ENCODE measurements around the gene PDCD1LG2.

PDCD1LG2 gene

DNA sequence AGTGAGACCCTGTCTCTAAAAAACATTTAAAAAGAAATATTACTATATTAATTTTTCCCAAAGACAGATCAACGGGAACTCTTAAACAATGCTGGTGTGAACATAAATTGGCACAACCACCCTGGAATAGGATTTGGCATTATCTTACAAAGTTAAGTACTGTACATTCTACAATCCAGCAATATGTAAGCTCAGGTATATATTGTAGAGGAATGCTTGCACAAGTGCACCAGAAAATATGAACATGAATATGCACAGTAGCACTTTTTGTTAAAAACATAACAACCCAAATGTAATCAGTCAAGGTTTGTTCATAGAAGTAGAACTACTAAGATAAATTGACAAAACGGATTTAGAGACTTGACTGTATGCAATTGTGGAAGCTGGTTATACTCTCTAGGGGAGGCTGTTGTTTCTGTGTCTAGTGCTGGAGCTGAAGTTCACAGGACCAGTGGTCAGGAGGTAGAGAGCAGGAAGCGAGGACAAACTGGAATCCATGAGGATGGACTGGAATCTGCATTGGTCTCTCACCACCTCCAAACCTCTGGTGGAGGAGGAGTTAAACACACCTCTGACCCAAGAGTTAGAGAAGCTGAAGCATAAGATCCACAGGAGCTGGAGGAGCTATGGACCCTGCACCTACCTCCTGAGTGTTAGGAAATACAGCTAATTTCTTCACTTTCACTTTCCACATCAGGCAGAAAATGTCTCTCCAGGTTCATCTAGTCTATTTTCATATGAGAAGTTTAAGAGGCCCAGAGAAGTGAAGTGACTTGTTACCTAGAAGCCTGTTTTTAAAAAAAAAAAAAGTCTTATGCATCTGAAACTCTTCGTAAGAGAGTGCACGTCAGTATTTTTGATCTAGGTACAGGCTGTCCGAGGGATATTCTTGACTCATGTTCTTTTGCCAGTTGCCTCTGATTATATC, 98.2 kb downstream of the PDCD1LG2 start:
- FAIRE-seq (no peak), DNase-seq (ENCODE audit: insufficient read length, low spot score) (no peak)

DNA sequence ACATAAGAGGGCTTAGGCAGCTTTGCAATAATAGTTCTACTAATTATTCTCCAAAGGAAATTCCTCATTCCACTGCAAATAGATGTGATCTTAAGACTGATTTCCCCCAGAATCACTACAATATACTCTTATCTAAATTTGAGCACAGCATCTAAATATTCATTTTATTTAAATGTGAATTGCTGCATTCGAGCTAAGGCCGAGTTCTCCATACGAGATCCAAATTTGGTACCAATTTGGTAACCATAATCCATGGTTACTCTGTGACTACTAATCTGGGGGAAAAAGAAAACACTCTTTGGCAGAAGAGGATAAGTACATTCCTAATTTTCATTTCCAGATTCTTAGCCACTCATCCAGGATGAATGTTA, 98.9 kb downstream of the PDCD1LG2 start:
- FAIRE-seq (no peak), DNase-seq (ENCODE audit: insufficient read length, low spot score) (no peak)

DNA sequence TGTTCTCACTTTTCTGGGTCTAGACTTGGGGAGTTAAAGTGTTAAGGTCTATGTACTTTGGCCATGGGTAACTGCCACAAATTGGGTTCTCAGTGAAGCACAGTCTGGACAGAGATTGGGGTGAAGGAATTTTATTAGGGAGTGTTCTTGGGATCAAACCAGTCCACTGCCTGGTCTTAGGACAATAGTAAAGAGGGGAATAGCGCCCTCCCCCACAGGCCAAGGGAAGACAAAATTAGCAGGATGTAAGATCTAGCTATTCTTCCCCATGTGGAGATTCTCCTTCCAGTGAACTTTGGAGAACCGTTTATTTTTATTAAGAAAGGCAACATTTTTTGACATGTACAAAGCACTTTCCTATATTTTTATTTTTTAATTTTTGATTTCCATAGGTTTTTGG, 100.2 kb downstream of the PDCD1LG2 start:
- FAIRE-seq (no peak), DNase-seq (ENCODE audit: insufficient read length, low spot score) (no peak)

DNA sequence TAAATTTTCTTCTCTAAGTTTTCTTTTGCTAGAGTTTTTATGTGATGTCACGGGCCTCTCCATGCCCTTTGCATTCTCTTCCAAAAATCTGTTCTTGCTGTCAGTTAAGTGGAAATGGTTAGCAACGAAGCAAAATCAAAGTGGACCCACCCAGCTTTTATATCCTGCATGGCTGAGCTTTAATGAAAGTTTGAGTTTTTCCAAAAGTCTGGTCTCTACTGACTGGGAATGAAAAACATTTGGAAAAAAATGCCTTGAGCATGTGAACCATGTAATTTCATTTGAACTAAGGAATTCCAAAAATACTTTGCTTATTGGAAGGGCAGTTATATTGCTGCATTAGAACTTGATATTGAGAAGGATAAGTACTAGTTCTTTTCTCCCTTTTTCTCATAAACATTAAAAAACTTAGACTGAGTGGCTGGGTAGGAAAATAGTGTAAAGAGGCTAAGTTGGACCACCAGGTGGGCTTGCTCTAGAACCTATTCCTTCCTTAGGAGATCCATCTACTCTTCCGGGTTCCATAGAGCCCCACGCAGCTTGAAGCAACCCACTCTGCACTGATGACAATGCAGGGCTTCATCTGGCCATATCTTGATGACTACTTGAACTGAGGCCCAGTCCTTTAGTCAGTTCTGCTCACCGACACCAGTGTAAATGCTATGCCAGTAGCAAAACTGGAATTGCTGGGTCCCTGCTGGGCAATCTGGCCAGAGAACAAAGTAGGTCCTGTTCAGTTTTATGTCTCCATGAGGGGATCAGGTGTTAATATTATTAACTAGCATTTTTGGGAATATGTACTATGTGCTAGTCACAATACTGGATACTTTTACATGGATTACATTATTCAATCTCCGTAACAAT, 101.2 kb downstream of the PDCD1LG2 start:
- DNase-seq (ENCODE audit: insufficient read length, low spot score) (no peak), FAIRE-seq (no peak)

DNA sequence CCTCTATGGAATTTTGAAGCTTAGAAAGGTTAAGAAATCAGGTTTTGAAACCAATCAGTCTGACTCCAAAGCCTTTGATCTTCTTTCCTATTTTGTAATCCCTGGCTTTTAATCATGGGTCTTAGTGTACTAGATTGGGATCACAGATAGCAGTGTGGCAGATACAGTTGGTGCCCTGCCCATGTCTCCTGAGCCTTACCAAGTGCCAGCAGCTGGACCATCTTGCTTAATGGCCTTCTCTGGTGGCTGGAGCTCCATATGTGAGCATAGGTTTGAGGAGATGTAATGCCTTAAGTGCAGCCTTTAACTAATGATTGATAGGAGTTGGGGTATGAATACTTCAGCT, 101.8 kb downstream of the PDCD1LG2 start:
- FAIRE-seq (no peak), DNase-seq (ENCODE audit: insufficient read length, low spot score) (no peak)

DNA sequence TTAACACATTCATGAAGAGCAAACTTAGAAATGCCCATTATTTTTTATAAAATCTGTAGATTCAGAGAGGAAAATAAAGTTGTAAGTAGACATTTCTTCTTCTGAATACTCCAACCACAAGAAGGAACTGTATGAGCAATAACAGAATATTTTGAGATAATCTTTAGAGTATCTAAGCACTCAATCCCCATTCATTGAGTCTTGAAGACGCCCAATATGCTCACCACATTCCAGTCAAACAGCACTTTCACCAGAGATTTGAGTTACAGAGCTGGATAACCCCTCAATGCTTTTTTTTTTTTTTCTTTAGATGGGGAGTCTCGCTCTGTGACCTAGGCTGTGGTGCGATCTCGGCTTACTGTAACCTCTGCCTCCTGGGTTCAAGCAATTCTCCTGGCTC, 103.9 kb downstream of the PDCD1LG2 start:
- DNase-seq (ENCODE audit: insufficient read length, low spot score) (no peak), FAIRE-seq (no peak)

DNA sequence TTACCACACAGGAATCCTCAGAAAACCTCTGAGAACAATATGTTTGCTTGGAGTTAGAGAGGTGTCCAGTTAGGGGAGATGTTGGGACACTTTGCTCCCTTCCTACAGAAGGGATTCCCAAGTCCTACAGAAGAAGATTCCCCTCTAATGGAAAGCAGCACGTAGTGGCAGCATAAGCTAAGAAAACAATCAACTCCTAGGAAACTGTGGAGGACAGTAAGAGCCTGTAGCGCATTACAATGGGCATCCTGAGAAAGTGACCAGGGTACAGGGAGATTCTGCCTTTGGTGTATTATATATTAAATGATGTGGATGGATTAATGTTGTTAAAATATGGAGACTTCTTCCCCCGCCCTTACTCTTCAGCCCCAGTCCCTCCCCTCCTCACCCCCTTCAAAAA, 104.7 kb downstream of the PDCD1LG2 start:
- DNase-seq (ENCODE audit: insufficient read length, low spot score) (no peak), FAIRE-seq (no peak)

DNA sequence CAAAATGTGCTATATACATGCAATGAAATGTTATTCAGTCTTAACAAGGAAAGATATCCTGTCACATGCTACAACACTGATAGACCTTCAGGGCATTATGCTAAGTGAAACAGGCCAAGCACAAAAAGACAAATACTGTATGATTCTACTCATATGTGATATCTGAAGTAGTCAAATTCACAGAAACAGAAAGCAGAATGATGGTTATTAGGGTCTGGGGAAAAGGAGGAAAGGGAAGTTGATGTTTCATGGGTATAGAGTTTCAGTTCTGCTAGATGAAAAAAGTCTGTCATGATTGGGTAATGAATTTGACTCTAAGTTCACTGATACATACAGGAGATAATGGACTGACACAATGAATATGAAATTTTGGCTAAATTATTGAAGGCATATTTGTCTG, 107.4 kb downstream of the PDCD1LG2 start:
- FAIRE-seq (no peak), DNase-seq (ENCODE audit: insufficient read length, low spot score) (no peak)

DNA sequence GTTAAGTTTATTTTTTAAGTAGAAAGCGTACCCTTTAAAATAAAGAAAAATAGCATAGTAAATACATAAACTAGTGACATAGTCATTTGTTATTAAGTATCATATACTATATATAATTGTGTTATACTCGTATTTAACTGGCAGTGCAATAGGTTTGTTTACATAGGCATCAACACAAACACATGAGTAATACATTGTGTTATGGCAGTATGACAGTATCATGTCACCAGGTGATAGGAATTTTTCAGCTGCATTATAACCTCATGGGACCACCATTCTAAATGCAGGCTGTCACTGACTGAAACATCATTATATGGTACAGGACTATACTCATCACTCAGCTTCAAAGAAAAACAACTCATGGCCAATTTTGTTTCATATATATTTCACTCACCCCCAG, 110.2 kb downstream of the PDCD1LG2 start:
- no peak for DNase-seq (ENCODE audit: insufficient read length, low spot score)
- FAIRE-seq: no peak
